Umbilical cord (tissue), 2 donors: ENCODE measurements around the gene ASCC3. TPM values are rescaled to one million over a fixed set of nuclear protein-coding genes. Genes with fewer than 3 reads are reported as not detected.

Source experiments
- DNase-seq: peaks from one replicate; pipeline ENCODE4 v3.0.0-alpha.2; 2015; ENCODE audit warnings: low spot score
- total RNA-seq: library from RNA; depleted of rRNA; stranded (reverse); fragments of >200 nt; gene quantifications from one replicate; pipeline ENCODE4 v1.2.3, GENCODE V29; 2014; ENCODE audit warnings: low replicate concordance; ENCODE audit not compliant: insufficient read depth

ASCC3 gene
- total RNA-seq, 1 donor from 2014 or later, result 82.3 TPM

DNA sequence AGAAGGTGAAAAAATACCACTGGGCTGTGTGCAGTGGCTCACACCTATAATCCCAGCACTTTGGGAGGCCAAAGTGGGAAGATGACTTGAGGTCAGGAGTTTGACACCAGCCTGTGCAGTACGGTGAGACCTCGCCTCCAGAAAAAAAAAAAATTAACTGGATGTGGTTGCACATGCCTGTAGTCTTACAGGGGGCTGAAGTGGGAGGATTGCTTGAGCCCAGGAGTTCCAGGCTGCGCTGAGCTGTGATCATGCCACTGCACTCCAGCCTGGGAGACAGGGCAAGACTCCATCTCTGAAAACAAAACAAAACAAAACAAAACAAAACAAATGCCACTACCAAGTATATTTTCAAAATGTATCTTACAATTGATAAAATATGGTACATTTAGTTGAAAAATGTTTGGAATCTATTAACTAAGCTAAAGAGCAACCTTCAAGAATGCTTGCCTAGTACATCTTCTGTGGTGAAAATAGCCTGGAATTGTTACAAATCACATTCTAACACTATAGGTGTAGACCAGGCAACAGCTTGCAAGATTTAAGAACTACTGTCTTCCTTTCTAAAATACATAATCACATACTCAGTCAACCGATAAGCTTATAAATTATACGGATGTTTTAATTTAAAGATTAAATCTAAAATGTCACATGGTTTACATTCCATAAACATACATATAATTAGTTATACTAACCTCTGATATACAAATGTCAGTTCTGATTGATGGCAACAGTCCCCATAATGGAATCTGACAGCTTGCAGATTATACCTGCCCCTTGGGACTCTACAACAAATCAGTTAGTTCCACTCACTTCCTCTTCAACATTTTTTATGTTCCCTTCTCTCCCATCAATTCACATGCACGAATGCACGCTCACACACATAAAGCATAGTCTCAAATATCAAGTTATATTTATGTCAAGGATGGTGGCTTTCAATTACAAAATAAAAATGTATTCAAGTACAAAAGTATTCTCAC lies 150.8 kb downstream of the ASCC3 start:
- DNase-seq, result no peak

DNA sequence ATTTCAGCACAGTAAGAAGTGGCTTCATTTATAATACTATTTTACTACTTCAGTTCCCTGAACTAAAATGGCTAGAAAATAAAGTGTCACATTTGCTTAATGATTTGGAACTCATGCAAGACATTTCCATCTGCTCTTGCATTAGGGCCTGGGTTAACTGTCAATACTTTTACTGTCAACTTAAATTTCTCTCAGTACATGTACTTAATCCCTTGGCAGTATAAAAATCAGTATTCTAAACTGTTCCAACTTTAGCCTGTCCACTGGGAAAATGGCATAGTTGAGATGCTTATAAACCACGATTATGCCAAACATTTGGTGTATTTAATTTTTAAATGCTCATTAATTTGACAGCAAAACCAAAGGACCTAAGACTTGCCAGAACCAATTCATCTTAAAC lies 154.5 kb downstream of the ASCC3 start:
- DNase-seq, result no peak

DNA sequence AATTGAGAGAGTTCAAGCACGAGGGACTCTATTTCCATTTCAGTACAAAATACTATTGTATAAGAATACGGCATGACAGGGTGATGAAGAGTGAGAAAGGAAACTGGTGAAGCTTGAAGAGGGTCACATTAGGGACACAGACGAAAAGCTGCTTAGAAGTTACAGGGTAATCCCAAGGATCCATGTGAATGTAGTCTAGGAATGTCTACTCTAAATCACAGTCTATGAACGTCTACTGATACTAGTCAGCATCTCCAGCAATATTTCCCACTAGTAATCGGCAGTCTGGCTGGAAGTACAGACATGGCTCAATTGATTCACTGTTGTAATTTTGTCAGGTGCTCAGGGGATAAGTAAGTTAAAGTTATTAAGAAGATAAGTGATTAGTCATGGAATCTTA lies 156.4 kb downstream of the ASCC3 start:
- no peak for DNase-seq

DNA sequence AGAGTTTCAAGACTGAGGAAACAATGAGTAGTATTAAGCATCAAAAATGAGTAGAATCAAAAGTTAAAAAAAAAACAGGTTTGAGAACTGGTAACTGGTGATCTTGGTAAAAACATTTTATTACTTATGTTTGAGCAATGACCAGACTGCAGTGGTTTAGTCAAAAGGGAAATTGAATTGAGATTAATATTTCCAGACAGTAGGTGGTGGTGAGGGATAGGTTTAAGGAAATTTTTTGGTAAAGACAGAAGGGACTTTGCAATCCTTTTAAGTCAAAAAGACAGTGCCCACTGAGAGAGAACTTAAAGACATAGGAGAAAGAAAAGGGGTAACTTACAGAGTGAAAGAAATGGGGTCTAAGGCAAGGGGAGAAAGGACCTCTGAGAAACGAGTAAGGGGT lies 156.9 kb downstream of the ASCC3 start:
- no peak for DNase-seq

DNA sequence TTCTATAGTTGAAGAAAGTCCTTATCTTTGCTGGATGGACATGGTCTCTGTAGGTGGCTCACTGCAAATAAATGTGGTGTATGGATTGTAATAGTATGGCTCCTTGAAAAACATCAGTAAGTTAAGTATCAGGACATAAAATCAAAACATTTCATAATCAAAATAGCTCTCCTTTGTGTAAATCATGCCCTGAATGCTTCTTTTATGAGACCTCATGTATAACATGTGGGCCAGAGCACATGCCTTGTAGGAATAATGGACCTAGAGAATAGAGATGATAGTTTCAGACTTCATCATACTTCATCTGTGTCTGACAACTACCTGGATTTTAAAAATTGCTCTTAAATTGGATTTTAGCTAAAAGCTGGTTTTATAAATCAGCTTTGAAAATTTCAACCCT lies 159.9 kb downstream of the ASCC3 start:
- DNase-seq, result no peak

DNA sequence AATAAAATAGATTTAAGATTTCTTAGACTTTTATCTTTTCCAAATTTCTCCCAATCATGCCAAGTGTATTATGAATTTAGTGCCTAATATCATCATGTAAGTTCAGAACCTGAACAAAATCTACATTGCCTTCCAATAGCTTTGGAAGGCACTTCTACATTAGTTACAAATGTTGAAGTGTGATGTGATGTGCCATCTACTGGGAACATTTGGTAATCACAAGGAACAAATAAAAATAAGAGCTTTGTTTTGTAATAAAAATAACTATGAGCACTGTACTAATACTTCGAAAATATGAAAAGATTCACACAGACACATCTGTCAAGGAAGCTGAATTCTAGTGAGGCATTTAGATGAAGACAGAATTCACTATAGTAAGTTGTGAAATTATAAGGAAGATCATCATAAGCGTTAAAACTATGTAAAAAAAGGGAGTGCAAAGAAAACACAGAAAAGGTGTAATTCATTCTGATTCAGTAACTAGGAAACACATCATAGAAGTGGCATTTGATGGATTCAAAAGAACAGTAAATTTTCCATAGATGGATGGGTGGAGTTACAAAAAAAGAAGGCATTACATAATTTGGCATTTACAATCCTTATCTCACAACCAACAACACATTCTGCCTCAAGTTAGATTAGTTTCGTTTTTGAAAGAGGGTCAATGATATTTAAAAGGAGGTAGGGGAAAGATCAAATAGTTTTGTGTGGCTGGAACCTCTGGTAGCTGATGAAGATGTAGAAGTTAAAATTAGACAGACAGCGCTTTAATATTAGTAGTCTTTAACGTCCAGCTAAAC lies 161.0 kb downstream of the ASCC3 start:
- no peak for DNase-seq

DNA sequence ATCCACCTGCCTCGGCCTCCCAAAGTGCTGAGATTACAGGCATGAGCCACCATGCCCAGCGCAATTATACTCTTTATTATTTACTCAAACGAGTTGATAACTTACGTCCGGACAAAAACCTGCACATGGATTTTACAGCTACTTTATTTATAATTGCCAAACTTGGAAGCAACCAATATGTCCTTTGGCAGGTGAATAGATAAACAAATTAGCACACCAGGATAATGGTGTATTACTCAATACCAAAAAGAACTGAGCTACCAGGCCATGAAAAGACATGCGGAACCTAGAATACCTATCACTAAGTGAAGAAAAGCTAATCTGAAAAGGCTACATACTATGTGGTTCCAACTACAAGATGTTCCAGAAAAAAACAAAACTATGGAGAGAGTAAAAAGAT lies 168.1 kb downstream of the ASCC3 start:
- DNase-seq, result no peak

DNA sequence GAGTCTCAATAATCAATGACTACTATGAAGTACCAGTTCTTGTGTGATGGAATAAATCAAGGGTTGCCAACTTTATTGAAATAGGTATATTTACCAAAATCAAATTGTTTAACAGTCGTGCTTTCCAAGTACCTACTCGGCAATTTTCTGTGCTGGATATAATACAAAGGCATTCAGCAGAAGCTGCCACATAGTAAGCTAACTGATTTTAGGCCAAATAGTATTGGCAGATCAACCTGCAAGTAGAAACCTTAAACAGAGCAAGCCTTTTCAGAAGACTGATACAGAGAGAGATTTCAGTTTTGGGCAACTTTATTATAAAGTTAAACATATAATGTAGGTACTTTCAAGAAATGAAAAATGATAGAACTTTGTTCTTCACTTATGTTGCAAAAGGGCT lies 174.6 kb downstream of the ASCC3 start:
- no peak for DNase-seq

DNA sequence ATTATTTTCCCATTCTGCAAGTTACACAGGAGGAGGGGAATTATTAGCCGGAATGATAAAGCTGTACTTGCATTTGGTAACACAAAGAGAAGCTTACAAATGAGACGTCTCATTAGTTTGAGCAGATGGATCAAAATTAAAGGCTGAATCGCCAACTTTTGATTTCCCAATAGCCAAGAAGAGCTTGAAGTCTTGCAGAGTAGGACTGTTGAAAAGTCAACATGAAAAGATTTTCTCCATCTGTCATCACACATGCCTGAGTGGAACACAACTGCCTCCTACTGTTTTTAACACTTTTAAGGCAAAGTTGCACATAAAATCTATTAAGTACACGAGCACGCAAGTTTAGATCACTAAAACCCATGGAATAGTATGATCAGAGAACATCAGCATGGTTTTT lies 176.2 kb downstream of the ASCC3 start:
- DNase-seq, result no peak

DNA sequence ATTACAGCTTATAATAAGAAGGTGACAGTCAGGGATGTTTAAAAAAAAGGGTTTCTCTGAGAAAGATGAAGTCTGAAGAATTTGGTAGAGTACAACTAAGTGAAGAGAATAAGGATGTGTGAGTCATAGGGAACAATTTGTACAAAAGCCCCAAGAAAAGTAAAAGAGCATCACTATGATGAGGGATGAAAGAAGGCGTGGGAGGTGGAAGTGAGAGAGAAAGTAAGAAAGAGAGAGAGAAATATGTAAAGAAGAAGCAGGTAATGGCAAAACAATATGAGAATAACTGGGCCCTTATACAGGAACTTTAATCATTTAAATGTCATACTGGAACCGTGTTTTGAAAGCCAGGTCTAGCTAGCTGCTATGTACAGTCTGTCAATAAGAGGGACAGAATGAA lies 179.4 kb downstream of the ASCC3 start:
- no peak for DNase-seq

DNA sequence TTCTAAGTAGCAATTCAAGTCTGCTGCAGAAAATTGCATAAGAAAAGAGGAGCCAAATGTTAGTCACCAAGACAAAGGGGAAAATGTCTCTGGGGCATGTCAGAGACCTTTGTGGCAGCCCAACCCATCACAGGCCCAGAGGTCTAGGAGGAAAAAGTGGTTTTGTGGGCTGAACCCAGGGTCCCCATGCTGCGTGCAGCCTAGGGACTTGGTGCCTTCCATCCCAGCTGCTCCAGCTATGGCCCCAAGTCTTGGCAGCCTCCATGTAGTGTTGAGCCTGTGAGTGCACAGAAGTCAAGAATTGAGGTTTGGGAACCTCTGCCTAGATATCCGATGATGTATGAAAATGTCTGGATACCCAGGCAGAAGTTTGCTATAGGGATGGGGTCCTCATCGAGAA lies 181.1 kb downstream of the ASCC3 start:
- no peak for DNase-seq

DNA sequence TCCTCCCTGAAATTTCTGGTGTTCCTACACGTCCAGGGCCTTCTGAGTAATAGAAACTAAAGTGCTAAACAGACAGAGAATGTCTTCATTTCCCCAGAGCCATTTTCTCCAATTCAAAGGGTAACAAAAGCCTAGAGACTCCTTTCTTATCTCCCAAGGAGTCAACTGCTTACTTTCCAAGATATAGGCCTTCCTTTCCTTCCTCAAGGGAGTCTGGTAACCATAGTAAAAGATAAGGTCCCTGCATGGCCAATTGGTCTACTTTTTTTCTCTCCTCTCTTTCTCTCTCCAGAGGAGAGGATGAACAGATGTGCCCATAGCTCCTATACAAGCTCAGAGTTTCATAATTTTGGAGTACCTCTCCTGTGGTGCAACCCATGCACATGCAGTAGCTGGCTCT lies 185.7 kb downstream of the ASCC3 start:
- no peak for DNase-seq

DNA sequence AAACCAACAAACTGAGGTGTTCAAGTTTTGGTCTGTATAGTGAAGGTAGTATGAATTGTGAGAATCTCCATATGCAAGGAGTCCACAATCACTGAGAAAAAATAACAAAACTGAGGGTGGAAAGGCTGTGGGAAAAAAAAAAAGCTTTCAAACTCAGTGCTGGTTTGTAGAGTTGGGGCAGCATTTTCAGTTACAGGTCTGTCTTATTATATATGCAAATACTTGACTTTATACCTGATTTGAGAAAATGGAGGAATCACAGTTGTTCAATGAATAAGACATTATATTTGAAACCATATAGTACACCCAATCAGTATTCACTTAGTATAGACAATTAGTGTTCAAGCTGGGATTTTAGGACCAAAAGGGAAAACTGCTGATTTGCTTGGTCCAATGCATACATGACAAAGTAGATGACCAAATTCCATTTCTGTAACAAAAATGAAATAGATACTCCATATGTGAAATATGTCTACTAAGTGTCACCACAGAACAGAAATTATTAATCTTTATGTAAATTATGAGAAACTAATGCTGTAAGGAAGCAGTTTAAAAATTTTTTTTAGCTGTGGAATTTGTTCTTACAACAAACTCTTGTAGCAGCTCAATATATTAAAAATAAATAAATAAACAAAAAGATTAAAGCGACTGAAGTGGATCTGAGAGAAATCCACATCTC lies 187.7 kb downstream of the ASCC3 start:
- no peak for DNase-seq

DNA sequence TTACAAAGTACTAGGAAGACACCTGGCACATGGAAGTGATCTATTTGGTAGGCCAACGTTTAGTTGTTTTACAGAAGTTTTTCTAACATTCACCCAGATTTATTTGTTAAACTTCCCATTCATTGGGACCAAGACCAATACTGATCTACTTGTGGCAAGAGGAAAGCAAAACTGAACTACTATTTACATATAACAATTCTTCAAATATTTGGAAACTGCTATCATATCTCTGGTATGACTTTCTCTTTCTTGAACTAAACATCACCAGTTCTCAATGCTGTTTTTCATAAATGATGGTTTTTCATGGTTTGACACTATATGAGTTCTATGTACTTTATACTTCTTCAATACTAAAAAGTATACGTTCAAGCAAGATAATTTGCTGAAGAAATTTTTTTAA lies 189.2 kb downstream of the ASCC3 start:
- no peak for DNase-seq

DNA sequence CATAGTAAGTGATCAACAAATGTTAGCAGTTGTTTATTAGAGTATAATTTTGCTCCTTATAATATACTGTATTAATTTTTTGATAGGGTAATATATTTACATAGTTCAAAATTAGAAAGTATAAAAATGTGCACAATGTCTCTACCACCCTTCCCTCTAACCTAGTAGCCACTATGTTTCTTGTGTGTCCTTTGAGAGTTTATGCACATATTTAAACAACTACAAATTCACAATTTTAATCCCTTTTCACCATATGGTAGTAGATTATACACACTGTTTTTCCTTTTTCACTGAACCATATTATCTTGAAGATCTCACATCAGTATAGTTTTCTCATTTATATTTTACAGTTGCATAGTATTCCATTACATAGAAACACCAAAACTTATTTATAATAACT lies 194.9 kb downstream of the ASCC3 start:
- DNase-seq, result no peak

DNA sequence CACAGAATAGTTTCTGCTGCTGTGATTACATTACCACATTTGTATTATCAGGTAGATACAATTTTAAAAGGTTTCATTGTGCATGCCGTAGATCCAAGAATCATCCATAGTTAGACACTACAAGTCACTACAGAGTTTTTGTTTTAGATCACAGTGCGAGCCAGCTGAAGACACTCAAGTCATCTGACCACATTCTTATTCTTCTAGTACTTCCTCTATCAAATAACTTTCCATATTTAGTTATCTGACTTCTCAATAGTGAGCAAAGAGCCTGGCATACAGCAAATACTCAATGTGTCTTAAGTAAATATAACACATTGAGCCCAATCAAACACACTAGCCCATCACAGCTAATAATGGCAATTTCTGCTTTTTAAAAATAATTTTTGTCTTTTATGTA lies 195.4 kb downstream of the ASCC3 start:
- no peak for DNase-seq

DNA sequence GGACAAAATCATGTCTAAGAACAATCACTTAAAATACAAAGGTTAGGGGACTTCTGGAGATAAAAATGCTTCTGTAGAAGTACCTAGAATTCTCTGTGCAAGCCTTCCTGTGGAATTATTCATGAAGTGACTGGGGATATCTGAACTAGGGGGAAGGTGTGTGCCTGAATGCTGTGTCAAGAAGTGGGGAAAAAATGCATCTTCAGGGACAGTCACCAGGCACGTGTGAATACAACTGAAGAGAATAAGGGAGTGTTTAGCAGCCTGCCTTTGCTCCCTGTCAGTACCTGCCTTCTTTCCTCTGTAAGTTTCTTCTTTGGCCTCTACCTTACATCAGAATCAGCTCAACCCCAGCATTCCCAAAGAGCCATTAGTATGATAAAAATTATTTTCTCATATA lies 201.0 kb downstream of the ASCC3 start:
- no peak for DNase-seq

DNA sequence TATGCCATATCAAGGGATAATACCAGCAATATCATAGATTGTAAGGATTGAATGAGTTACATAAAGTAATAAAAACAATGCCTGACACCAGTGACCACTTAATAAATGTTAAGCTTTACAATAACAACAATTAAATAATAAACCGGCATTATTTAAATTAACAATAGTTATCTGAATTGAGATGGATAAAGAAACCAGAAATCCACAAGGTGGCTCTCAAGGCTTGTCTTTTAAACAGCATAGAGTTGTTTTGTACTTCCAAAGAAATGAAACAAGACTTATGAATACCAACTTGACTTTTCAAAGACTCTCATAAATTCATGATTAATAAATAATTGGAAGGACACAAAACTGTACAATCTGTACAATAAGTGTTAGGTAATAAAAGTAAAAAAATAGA lies 203.1 kb downstream of the ASCC3 start:
- DNase-seq, result peak; percentile 8

DNA sequence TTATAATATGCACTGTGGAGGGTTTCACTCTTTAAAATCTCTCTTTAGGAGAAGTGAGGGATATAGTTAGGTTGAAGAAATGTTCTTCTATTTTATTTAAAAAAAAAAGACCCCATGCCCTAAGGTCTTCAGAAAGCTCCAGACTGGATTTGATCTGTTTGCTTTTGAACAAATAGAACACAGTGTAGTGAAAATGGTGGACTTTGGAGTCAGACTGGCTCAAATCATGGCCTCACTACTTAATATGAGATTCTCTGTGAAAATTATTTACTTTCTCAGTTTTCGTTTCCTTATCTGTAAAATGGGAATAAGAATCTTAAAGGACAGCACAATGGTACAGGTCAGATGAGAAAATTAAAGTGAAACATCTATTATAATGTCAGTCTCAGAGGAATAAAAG lies 203.9 kb downstream of the ASCC3 start:
- no peak for DNase-seq

DNA sequence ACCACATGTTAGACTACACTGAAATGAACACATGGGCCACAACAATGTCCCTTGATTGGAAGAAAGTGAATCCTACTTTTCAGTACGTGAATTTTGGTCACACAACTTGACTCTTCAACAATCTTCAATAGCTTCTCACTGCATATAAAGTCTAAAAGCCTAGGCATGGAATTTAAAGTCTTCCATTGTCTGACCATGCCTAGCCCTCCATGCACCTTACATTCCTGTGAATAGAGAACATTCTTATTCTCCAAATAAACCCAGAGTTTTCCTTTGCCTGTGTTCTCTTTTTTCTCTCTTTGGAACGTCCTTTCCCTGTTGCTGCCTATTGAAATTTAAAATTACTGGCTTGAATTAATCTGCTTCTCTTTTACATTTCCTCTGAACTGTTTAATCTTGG lies 207.5 kb downstream of the ASCC3 start:
- DNase-seq, result no peak

DNA sequence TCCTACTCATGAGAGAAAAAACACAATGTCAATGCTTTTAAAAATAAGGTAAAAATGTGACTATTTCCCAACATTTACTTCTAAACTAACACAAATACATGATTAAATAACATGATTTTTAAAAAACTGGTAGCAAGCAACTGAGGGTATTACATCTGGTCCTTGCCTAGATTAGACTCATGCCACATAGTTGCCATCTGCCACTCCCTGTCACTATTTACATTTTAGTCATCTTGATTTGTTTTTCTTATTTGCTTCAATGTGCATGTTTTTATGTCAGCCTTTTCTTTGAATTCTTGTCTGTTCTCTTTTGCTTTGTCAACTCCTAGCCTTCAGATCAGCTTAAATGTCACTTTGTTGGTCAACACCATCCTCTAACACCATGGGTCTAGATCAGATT lies 209.4 kb downstream of the ASCC3 start:
- no peak for DNase-seq

DNA sequence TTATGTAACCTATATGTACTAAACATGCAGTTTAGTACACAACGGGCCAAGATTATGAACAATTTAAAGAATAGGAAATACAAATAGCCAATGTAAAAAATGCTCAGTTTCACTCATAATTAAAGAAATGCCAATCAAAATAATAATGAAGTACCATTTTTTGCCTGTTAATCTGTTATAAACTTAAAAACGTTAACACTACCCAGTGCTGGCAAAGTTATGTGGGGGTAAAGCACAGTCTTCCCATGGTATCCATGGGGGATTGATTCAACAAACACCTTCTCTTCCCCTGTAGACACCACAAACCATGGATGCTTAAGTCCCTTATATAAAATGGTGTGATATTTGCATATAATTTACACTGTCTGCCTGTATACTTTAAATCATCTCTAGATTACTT lies 211.1 kb downstream of the ASCC3 start:
- no peak for DNase-seq
